GM12878 (cell line): ENCODE measurements around the gene PPP1R14B. TPM values are rescaled to one million over a fixed set of nuclear protein-coding genes. Genes with fewer than 3 reads are reported as not detected.

ENCODE experiments used
- BACH1 ChIP-seq: fragments of 450-650 bp; IDR thresholded peaks from 2 replicates; pipeline ENCODE4 v1.6.1; 2017; ENCODE audit warnings: mild to moderate bottlenecking, borderline replicate concordance
- BCL3 ChIP-seq: IDR thresholded peaks from 2 replicates; pipeline ENCODE4 v1.6.1; 2011; ENCODE audit warnings: borderline replicate concordance, low read depth, mild to moderate bottlenecking, moderate library complexity, low read length; ENCODE audit not compliant: insufficient read depth, poor library complexity, severe bottlenecking
- CHD4 ChIP-seq: fragments of 200-600 bp; sonication (generic); IDR thresholded peaks from 2 replicates; pipeline ENCODE4 v1.6.1; 2016; ENCODE audit warnings: mild to moderate bottlenecking
- CTCF ChIP-seq, 3 experiments: IDR thresholded peaks in 2 of 3; conservative IDR thresholded peaks in 1 of 3; 2 replicates each; pipeline ENCODE4 v1.5.1; 2011; ENCODE audit warnings: low read depth in 3 of 3, low read length in 3 of 3, mild to moderate bottlenecking in 3 of 3, control low read depth in 2 of 3, moderate library complexity in 2 of 3, inconsistent platforms in 1 of 3, mixed read lengths in 1 of 3; ENCODE audit not compliant: control insufficient read depth in 2 of 3, insufficient read depth in 1 of 3; ENCODE audit errors: extremely low read depth in 1 of 3
- E4F1 ChIP-seq: fragments of 450-650 bp; IDR thresholded peaks from 2 replicates; pipeline ENCODE4 v1.6.1; 2018; ENCODE audit warnings: borderline replicate concordance, mild to moderate bottlenecking; ENCODE audit not compliant: partially characterized antibody
- GABPA ChIP-seq: IDR thresholded peaks from 2 replicates; pipeline ENCODE4 v1.6.1; 2014; ENCODE audit warnings: antibody characterized with exemption, low read depth, mild to moderate bottlenecking, inconsistent platforms
- HCFC1 ChIP-seq: fragments of 150-350 bp; IDR thresholded peaks from 2 replicates; pipeline ENCODE4 v1.6.1; 2014; ENCODE audit warnings: low read length
- HDAC2 ChIP-seq: fragments of 200-600 bp; sonication (generic); IDR thresholded peaks from 2 replicates; pipeline ENCODE4 v1.6.1; 2017
- NR2C2 ChIP-seq: IDR thresholded peaks from 2 replicates; pipeline ENCODE4 v1.6.1; 2011; ENCODE audit warnings: borderline replicate concordance, low read depth; ENCODE audit not compliant: control insufficient read depth, insufficient read length
- PBX3 ChIP-seq: IDR thresholded peaks from 2 replicates; pipeline ENCODE4 v1.6.1; 2011; ENCODE audit warnings: mild to moderate bottlenecking, low read depth, low read length, moderate library complexity; ENCODE audit not compliant: insufficient replicate concordance
- RAD51 ChIP-seq: fragments of 450-650 bp; IDR thresholded peaks from 2 replicates; pipeline ENCODE4 v1.6.1; 2016; ENCODE audit warnings: moderate library complexity, mild to moderate bottlenecking, inconsistent platforms
- RELA ChIP-seq: fragments of 450-650 bp; IDR thresholded peaks from 2 replicates; pipeline ENCODE4 v1.8.0; 2014; ENCODE audit warnings: borderline replicate concordance; ENCODE audit not compliant: partially characterized antibody
- REST ChIP-seq: IDR thresholded peaks from 2 replicates; pipeline ENCODE4 v1.6.1; 2012; ENCODE audit warnings: mild to moderate bottlenecking, low read depth, low read length
- SUPT20H ChIP-seq: IDR thresholded peaks from 2 replicates; pipeline ENCODE4 v1.6.1; 2011; ENCODE audit warnings: low read depth, mild to moderate bottlenecking, low read length, moderate library complexity, borderline replicate concordance; ENCODE audit not compliant: control insufficient read depth
- TCF3 ChIP-seq: IDR thresholded peaks from 2 replicates; pipeline ENCODE4 v1.6.1; 2012; ENCODE audit warnings: low read depth, mild to moderate bottlenecking, low read length, borderline replicate concordance; ENCODE audit not compliant: insufficient read depth
- ZNF207 ChIP-seq: fragments of 450-650 bp; IDR thresholded peaks from 2 replicates; pipeline ENCODE4 v1.6.1; 2014; ENCODE audit warnings: antibody characterized with exemption, mild to moderate bottlenecking, borderline replicate concordance
- polyA plus RNA-seq, 11 experiments: library from polyadenylated mRNA; depleted of rRNA in 4 of 11; unstranded in 6 of 11; stranded (reverse) in 5 of 11; fragments of >200 nt; fragmentation: Nextera tagmentation in 4 of 11; fragmentation: Illumina TruSeq in 1 of 11; extraction: Ambion mirVana in 4 of 11; extraction: Trizol in 1 of 11; gene quantifications; 1 replicate in 1 of 11; 2 replicates in 10 of 11; pipeline versions ENCODE4 v1.2.1 to v1.2.3, GENCODE V29; 2011 to 2016; ENCODE audit warnings: inconsistent platforms in 2 of 11, missing spikeins in 2 of 11, low read depth in 1 of 11
- total RNA-seq, 4 experiments: library from RNA; depleted of rRNA in 3 of 4; stranded (reverse); fragments of >200 nt in 3 of 4; fragmentation: Illumina TruSeq in 1 of 4; extraction: Trizol in 1 of 4; gene quantifications; 2 replicates each; pipeline versions ENCODE4 v1.2.1 to v1.2.3, GENCODE V29; 2013 to 2021

PPP1R14B gene
- total and polyA plus RNA-seq, 10 of the 15 experiments (the other 5 are each of a cell fraction or from before 2014, with no cell fraction given): 8.4 to 283 (median 124) TPM

- TF ChIP-seq PBX3 (no peak), RAD51 (no peak), GABPA (peak; percentile 99), SUPT20H (no peak), RELA (peak; percentile 15), HCFC1 (peak; percentile 94), CTCF (IDR thresholded peaks at IDR 0.05 in 2 of 3, conservative IDR thresholded peaks at IDR 0.05 in 1 of 3; ENCODE audit: control insufficient read depth in 2 of 3, extremely low read depth in 1 of 3, insufficient read depth in 1 of 3, low read depth in 3 of 3, low read length in 3 of 3) (peak in 1 of 3 experiments; percentile 32; a peak in 2 of 6 replicates), ZNF207 (peak; percentile 29; the same call in 1 of the 2 replicates), HDAC2 (no peak), NR2C2 (peak; percentile 79), E4F1 (peak; percentile 88), CHD4 (no peak), BCL3 (peak; percentile 66), BACH1 (peak; percentile 74; the same call in 1 of the 2 replicates), TCF3 (peak; percentile 5; the same call in 1 of the 2 replicates), REST (no peak)
Measured at GRCh38 chr11:64269540-64270220, 22.9 kb upstream of the PPP1R14B start (continued).
